ENCODE measurements around the gene GTSE1. TPM values are rescaled to one million over a fixed set of nuclear protein-coding genes. Genes with fewer than 3 reads are reported as not detected.

Gene GTSE1
- total RNA-seq (1.3 TPM), polyA plus RNA-seq (under 1 TPM in 3 of 4 donors, not detected in 1; 0.17 to 0.73 (median 0.21) TPM)

GRCh38 chr22:46296257-46297150, at the start of gene GTSE1:
Gene GTSE1, plus strand, starts transcription at chr22:46296870. Its CDS starts 531 bp downstream, at chr22:46297401.
- peak; percentile 98 to 99 for ATAC-seq (ENCODE audit: low read depth in 2 of 2)

GRCh38 chr22:46247443-46247975, 49.2 kb upstream of the GTSE1 start:
- peaks cover 0 to 1% (median 0%) of the 10 kb centered on the region in 7 donors for H3K9me3 Mint-ChIP-seq
- DNase-seq (no peak), ATAC-seq (ENCODE audit: low read depth in 2 of 2) (no peak)
- H3K36me3 Mint-ChIP-seq = no peaks in the 10 kb centered on the region
- Histone ChIP-seq H3K4me1 (ENCODE audit: control insufficient read depth, insufficient read depth, low read length, poor library complexity, severe bottlenecking) (peaks cover 18% of the 10 kb centered on the region), H3K36me3 (ENCODE audit: control insufficient read depth, insufficient read depth, low read length) (peaks cover 9% of the 10 kb centered on the region), H3K27me3 (ENCODE audit: control insufficient read depth, insufficient read depth, low read length) (no peaks in the 10 kb centered on the region), H3K9me3 (ENCODE audit: control insufficient read depth in 2 of 2, low read length in 2 of 2) (no peaks in the 10 kb centered on the region), H3K27ac (ENCODE audit: insufficient read depth, low read length, poor library complexity, severe bottlenecking) (no peak overlapping the region), H3K4me3 (ENCODE audit: low read depth, low read length) (no peak overlapping the region)
- H3K27ac Mint-ChIP-seq = no peak overlapping the region
- H3K4me3 Mint-ChIP-seq = peak overlapping the region in 3 of 4 donors; percentile 68 to 78 (median 77)
- H3K4me1 Mint-ChIP-seq = peaks cover 8 to 31% (median 20%) of the 10 kb centered on the region in 4 donors
- H3K27me3 Mint-ChIP-seq = no peaks in the 10 kb centered on the region

More at GRCh38 chr22:46296257-46297150, at the start of gene GTSE1:
- Histone ChIP-seq H3K27me3 (ENCODE audit: control insufficient read depth, insufficient read depth, low read length) (no peaks in the 10 kb centered on the region), H3K4me1 (ENCODE audit: control insufficient read depth, insufficient read depth, low read length, poor library complexity, severe bottlenecking) (peaks cover 21% of the 10 kb centered on the region), H3K9me3 (ENCODE audit: control insufficient read depth in 2 of 2, low read length in 2 of 2) (no peaks in the 10 kb centered on the region), H3K27ac (ENCODE audit: insufficient read depth, low read length, poor library complexity, severe bottlenecking) (peak within 1 kb of the TSS; percentile 90), H3K36me3 (ENCODE audit: control insufficient read depth, insufficient read depth, low read length) (no peaks in the 10 kb centered on the region), H3K4me3 (ENCODE audit: low read depth, low read length) (peak within 1 kb of the TSS; percentile 68)
- Mint-ChIP-seq H3K27me3 (peaks cover 5% of the 10 kb centered on the region), H3K27ac (peak within 1 kb of the TSS; percentile 98 to 100 (median 99)), H3K4me3 (peak within 1 kb of the TSS; percentile 85 to 95 (median 92)), H3K4me1 (peaks cover 2 to 37% (median 11%) of the 10 kb centered on the region in 4 donors), H3K9me3 (peaks cover 0 to 1% (median 0%) of the 10 kb centered on the region in 7 donors), H3K36me3 (peaks cover 7% of the 10 kb centered on the region)
- DNase-seq = peak; percentile 96 to 99 (median 97)

GRCh38 chr22:46250035-46250782, 46.5 kb upstream of the GTSE1 start, which contains the start of gene CDPF1:
Gene CDPF1, minus strand, starts transcription at chr22:46250293. Its CDS starts 2,009 bp downstream, at chr22:46248284.
- H3K4me3 ChIP-seq (ENCODE audit: low read depth, low read length) = peak within 1 kb of the TSS; percentile 48
- Mint-ChIP-seq H3K4me1 (peaks cover 8 to 35% (median 23%) of the 10 kb centered on the region in 4 donors), H3K27me3 (no peaks in the 10 kb centered on the region), H3K27ac (peak within 1 kb of the TSS; percentile 46 to 96 (median 76)), H3K9me3 (no peaks in the 10 kb centered on the region), H3K4me3 (peak within 1 kb of the TSS; percentile 74 to 87 (median 82)), H3K36me3 (no peaks in the 10 kb centered on the region)
- peaks cover 18% of the 10 kb centered on the region for H3K4me1 ChIP-seq (ENCODE audit: control insufficient read depth, insufficient read depth, low read length, poor library complexity, severe bottlenecking)
- H3K36me3 ChIP-seq (ENCODE audit: control insufficient read depth, insufficient read depth, low read length) = no peaks in the 10 kb centered on the region
- DNase-seq (peak; percentile 86 to 91 (median 87)), ATAC-seq (ENCODE audit: low read depth in 2 of 2) (peak; percentile 91 to 93)
- H3K27ac ChIP-seq (ENCODE audit: insufficient read depth, low read length, poor library complexity, severe bottlenecking) = peak within 1 kb of the TSS; percentile 71
- H3K27me3 ChIP-seq (ENCODE audit: control insufficient read depth, insufficient read depth, low read length) = no peaks in the 10 kb centered on the region
- no peaks in the 10 kb centered on the region for H3K9me3 ChIP-seq (ENCODE audit: control insufficient read depth in 2 of 2, low read length in 2 of 2)

GRCh38 chr22:46250783-46251125, 45.9 kb upstream of the GTSE1 start:
- Histone ChIP-seq H3K27me3 (ENCODE audit: control insufficient read depth, insufficient read depth, low read length) (no peaks in the 10 kb centered on the region), H3K36me3 (ENCODE audit: control insufficient read depth, insufficient read depth, low read length) (no peaks in the 10 kb centered on the region), H3K4me3 (ENCODE audit: low read depth, low read length) (peak overlapping the region; percentile 48), H3K9me3 (ENCODE audit: control insufficient read depth in 2 of 2, low read length in 2 of 2) (no peaks in the 10 kb centered on the region), H3K27ac (ENCODE audit: insufficient read depth, low read length, poor library complexity, severe bottlenecking) (peak overlapping the region; percentile 71), H3K4me1 (ENCODE audit: control insufficient read depth, insufficient read depth, low read length, poor library complexity, severe bottlenecking) (peaks cover 18% of the 10 kb centered on the region)
- ATAC-seq (ENCODE audit: low read depth in 2 of 2) (no peak), DNase-seq (no peak)
- Mint-ChIP-seq H3K4me3 (peak overlapping the region; percentile 66 to 87 (median 82)), H3K9me3 (no peaks in the 10 kb centered on the region), H3K27ac (peak overlapping the region in 2 of 3 donors; percentile 76 to 96), H3K4me1 (peaks cover 8 to 35% (median 23%) of the 10 kb centered on the region in 4 donors), H3K36me3 (no peaks in the 10 kb centered on the region), H3K27me3 (no peaks in the 10 kb centered on the region)

- H3K27ac ChIP-seq (ENCODE audit: insufficient read depth, low read length, poor library complexity, severe bottlenecking) = peak overlapping the region; percentile 71
- ATAC-seq (ENCODE audit: low read depth in 2 of 2) = no peak
- H3K27me3 ChIP-seq (ENCODE audit: control insufficient read depth, insufficient read depth, low read length) = no peaks in the 10 kb centered on the region
- Mint-ChIP-seq H3K27me3 (no peaks in the 10 kb centered on the region), H3K4me1 (peaks cover 8 to 35% (median 23%) of the 10 kb centered on the region in 4 donors), H3K4me3 (peak overlapping the region; percentile 66 to 87 (median 82)), H3K27ac (peak overlapping the region in 2 of 3 donors; percentile 76 to 96), H3K36me3 (no peaks in the 10 kb centered on the region), H3K9me3 (no peaks in the 10 kb centered on the region)
- H3K4me1 ChIP-seq (ENCODE audit: control insufficient read depth, insufficient read depth, low read length, poor library complexity, severe bottlenecking) = peaks cover 18% of the 10 kb centered on the region
- no peak for DNase-seq
- H3K9me3 ChIP-seq (ENCODE audit: control insufficient read depth in 2 of 2, low read length in 2 of 2) = no peaks in the 10 kb centered on the region
- H3K36me3 ChIP-seq (ENCODE audit: control insufficient read depth, insufficient read depth, low read length) = no peaks in the 10 kb centered on the region
- peak overlapping the region; percentile 48 for H3K4me3 ChIP-seq (ENCODE audit: low read depth, low read length)
These were observed 45.4 kb upstream of the GTSE1 start for GRCh38 chr22:46251266-46251665.

GRCh38 chr22:46251816-46252380, 44.8 kb upstream of the GTSE1 start:
- ATAC-seq (ENCODE audit: low read depth in 2 of 2) (no peak), DNase-seq (peak in 1 of 3 donors; percentile 65)
- no peaks in the 10 kb centered on the region for H3K9me3 ChIP-seq (ENCODE audit: control insufficient read depth in 2 of 2, low read length in 2 of 2)
- peak overlapping the region; percentile 48 for H3K4me3 ChIP-seq (ENCODE audit: low read depth, low read length)
- H3K36me3 Mint-ChIP-seq = no peaks in the 10 kb centered on the region
- no peaks in the 10 kb centered on the region for H3K27me3 Mint-ChIP-seq
- H3K9me3 Mint-ChIP-seq = no peaks in the 10 kb centered on the region
- no peaks in the 10 kb centered on the region for H3K36me3 ChIP-seq (ENCODE audit: control insufficient read depth, insufficient read depth, low read length)
- H3K27ac Mint-ChIP-seq = peak overlapping the region in 2 of 3 donors; percentile 76 to 96
- H3K4me1 ChIP-seq (ENCODE audit: control insufficient read depth, insufficient read depth, low read length, poor library complexity, severe bottlenecking) = peaks cover 18% of the 10 kb centered on the region
- peak overlapping the region; percentile 66 to 87 (median 82) for H3K4me3 Mint-ChIP-seq
- H3K27ac ChIP-seq (ENCODE audit: insufficient read depth, low read length, poor library complexity, severe bottlenecking) = peak overlapping the region; percentile 71
- H3K27me3 ChIP-seq (ENCODE audit: control insufficient read depth, insufficient read depth, low read length) = no peaks in the 10 kb centered on the region
- peaks cover 8 to 35% (median 22%) of the 10 kb centered on the region in 4 donors for H3K4me1 Mint-ChIP-seq
